HT1080 (cell line): ENCODE results near the gene TDRD7. TPM values are rescaled to one million over a fixed set of nuclear protein-coding genes. Genes with fewer than 3 reads are reported as not detected.
"Not testable (repeated sequence)": the region's sequence is repeated elsewhere in the genome, so short reads cannot be mapped to it uniquely, and the experiment has no call there.

Experiments used
- DNase-seq: peaks from one replicate; pipeline ENCODE4 v3.0.0-alpha.2; 2015; ENCODE audit warnings: low read depth
- total RNA-seq: library from RNA; depleted of rRNA; stranded (reverse); fragments of >200 nt; shearing (Covaris generic); gene quantifications from 2 replicates; pipeline ENCODE4 v1.2.3, GENCODE V29; 2014

TDRD7 gene
- total RNA-seq, 1 experiment from 2014 or later = 7.2 TPM

DNA sequence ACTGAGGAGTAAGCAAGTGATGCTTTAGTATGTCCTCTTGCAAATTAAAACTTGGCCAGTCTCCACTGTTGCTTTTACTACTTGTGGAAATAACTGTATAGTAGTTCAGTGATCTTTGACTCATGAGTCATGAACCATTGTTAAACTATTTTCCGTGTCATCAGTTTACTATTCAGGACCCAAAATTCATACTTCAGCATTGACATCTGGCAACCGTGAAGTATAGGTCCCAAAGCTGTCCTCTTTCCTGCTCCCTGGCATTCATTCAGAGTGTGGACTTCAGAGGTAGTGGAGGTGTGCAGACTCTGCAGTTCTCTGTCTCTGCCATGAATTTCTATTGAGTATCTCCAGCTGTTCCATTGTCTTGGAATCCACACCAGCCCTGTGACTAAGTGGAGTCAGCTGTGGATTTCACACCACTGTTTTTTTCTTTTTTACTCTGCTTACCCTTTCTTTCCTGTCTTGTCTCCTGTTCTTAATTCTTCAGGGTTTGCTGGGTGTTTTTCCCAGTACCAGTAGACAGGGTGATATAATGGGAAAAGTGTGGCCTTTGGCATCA, 7.5 kb downstream of the TDRD7 start:
- DNase-seq = peak; percentile 55

DNA sequence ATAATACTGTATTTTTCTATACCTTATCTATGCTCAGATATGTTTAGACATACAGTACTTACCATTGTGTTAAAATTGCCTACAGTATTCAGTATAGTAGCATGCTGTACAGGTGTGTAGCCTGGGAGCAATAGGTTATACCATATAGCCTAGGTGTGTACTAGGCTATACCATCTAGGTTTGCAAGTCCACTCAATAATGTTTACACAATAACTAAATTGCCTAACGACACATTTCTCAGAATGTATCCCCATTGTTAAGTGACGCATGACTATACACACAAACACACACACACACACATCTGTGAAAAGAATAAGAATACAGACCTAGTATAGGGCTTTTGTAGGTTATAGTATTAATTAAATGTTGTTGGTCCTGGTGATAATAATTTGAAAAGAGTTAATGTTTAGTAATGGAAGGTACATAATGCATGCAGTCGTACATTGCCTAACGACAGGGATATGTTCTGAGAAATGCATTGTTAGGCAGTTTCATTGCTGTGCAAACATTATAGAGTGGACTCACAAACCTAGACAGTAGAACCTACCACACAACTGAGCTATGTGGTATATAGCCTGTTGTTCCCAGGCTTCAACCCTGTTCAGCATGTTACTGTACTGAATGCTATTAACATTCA, 13.6 kb downstream of the TDRD7 start:
- no peak for DNase-seq

DNA sequence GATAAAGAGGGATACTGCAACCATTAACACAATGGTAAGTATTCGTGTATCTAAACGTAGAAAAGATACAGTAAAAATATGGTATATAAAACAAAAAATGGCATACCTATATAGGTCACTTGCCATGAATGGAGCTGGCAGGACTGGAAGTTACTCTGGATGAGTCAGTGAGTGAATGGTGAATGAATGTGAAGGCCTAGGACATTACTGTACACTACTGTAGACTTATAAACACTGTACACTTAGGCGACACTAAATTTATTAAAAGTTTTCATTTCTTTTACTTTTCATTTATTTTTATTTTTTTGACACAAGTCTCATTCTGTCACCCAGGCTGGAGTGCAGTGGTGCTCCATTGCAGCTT, 14.1 kb downstream of the TDRD7 start:
- DNase-seq = peak; percentile 10

DNA sequence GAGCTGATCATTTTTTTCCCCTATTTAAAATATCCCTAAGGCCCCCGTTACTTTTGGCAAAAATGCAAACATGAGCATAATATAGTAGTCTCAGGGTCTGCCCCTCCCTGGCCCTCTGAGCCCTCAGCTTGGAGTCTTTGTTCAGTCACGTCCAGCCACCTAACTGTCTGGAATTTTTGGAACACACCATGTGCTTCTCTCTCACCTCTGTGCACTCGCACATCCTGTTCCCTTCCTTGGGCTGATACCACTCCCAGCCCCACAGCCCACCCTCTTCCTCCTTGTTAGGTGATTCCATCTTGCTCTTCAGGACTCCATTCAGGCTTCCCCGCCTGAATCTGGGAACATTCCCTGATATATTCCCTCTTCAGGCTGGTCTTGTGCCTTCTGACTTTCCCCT, 16.0 kb downstream of the TDRD7 start:
- no peak for DNase-seq

DNA sequence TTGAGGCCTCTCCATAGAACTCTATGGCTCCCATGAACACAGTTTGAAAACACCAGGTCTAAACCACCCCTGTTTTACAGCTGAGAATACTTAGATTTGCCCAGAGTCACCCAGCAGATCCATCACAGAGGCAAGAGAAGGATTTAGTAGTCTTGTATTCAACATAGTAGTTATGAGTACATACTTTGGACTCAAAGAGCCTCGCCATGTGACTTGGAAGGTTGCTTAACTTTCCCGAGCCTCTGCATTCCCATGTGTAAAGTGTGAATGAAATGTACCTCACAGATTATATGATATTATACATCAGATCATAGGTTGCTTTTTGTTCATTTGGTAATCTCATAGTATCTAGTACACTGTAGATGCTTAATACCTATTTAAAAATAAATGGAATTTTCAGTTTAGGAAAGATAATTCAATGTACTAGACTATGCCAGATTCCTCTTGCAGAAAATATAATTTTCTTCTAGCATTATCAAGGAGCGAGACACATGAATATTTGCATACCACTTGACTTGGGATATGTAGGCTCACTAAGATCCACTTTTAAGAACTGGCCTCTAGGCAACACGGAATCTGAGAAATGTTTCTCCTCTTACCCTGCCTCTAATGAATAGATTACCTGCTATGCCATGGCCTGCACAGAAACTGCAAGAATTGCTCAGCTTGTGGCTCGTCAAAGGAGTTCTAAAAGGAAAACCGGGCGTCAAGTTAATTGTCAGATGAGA, 18.6 kb downstream of the TDRD7 start:
- no peak for DNase-seq

DNA sequence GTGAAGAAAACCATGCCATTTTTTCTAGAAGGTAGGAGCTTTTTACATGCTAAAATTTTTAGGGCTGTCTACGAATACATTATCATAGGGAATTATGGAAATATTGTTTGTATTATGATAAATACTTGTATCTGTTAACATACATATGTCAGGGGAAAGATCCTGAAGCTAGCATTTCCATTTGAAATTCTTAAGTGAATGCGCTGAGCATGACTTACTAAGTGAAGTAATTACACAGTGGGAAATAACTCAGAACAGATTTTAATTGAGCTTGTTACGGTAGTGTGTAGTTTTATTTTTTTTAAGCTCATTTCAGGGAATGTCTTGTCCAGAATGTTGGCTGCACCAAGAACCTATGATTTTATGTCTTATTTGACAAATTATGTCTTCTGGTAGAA, 19.1 kb downstream of the TDRD7 start:
- DNase-seq = no peak

DNA sequence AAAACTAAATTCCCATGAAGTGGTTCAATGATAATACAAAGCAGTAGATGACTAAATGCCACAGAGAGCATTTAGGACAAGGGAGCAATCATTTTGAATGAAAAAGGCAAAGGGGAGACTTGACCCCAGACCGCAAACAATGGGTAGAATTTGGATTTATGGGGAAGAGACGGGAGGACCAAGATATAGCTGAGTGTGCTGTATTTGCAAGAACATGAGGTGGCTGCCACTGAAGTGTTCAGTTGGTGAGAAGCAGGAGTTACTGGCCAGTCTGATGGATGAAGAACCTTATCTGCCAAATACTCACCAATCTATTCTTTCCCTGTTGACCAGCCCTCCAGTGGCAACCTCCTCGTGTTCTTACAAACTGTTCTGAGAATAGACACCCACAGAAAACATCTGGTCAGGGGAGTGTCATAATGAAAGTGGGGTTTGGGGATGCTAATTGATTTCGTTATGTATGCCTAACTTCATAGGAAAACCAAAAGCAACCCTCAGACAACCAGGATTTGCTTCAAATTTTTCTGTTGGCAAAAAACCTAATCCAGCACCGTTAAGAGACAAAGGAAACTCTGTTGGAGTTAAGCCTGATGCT, 19.8 kb downstream of the TDRD7 start:
- DNase-seq = no peak

DNA sequence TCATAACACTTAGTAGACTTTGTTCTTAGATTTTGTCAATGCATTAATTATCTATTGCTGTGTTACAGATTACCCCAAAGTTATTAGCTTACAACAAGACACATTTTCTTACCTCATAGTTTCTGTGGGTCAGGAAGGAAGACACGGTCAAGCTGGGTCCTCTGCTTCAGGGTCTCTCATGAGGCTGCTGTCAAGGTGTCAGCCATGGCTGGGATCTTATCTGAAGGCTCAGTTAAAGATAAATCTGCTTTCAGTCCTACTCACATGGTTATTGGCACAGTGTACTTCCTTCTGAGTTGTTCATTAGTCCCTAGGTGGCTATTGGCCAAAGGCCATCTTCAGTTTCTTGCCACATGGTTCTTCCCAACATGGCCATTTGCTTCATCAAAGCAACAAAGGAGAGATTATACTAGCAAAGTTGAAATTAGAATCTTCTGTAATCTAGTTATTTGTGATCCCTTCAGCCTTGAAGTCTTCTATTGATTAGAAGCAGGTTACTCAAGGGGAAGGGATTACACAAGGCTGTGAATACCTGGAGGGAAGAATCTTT, 25.2 kb downstream of the TDRD7 start:
- no peak for DNase-seq

DNA sequence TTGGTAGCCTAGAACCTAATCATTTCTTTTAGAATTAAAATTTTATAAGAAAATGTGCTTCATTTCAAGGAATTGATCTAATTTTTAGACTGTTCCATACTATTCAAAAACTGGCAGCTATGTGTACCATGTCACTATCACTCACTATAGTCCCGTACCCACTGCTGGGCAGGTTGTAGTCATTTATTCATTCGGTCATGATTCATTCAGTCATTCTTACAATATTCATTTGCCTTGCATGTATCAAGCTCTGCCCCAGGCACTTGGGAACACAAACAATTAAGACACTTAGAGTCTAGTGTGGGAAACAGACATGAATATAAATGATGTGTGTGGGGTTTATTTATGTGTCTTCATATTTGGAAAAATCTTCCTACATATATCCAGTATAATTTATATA, 26.4 kb downstream of the TDRD7 start:
- no peak for DNase-seq

DNA sequence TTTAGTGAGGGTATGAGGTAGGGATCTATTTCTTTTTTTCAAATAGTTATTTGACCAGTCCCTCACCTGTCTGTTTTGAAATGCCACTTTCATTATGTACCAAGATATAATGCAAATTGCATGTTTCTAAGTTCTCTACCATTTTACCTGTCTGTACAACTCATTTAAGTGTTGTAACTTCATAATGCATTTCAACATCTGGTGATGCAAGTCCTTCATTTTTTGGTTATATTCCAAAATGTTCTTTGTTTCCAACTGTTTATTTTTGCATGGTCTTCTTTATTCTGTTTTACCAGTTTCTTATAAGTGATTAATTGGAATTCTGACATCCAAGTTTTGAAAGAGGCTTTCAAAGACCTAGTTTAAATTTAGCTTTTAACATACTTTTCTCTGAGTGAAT, 26.8 kb downstream of the TDRD7 start:
- no peak for DNase-seq

DNA sequence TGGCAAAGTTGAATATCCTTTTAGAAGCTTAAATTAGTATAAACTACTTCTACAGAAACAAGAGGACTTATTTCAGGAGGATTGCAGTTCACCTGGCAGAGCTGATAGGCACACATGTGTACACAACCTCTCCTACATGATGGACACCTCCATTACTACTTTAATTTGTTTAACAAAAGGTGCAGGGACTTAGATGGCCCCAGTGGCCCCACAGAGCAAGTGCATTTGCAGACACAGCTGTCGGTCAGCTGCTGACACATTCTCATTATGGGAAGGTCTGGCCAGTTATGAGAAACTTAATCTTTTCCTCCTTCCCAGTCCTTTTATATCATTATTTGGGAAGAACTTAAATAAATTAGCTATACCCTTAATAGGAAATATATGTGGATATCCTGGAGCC, 28.3 kb downstream of the TDRD7 start:
- DNase-seq = no peak

DNA sequence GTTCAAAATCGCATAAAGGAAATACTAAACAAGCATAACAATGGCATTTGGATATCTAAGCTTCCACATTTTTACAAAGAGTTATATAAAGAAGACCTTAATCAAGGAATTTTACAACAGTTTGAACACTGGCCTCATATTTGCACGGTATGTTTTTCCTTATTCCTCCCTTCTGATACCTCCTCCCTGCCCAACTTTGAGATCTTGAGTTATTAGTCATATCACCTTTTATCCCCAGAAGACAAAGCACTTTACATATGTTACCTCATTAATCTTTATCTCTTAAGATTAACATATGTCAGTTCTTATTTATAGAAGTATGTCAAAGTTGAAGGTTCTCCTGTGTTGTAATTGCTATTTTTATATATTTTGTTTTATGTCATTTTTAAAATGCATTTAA, 29.8 kb downstream of the TDRD7 start:
- no peak for DNase-seq

DNA sequence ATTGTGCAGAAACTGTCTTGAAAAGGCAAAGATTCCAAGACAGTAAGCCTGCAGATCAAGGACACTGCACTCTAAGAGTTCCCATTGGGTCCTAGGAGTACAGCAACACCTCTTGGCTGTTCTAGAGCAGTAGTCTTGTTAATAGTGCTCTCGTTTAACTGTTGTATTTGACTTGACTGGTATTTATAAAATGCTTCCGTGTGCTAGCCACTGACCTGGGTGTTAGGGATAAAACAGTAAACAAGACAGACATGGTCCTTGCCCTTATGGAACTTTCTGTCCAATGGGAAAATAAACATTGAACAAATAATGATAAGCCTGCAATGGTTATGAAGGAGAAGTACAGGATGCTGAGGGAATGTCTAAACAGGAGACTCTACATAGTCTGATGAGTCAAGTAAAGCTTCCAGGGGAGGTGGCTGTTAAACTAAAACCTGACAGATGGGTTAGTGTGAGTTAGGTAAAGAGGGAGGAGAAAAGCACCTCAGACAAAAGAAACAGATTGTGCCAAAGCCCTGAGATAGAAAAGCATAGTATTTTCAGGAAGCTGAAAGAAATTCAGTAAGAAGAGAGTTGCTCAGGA, 33.3 kb downstream of the TDRD7 start:
- DNase-seq = no peak

DNA sequence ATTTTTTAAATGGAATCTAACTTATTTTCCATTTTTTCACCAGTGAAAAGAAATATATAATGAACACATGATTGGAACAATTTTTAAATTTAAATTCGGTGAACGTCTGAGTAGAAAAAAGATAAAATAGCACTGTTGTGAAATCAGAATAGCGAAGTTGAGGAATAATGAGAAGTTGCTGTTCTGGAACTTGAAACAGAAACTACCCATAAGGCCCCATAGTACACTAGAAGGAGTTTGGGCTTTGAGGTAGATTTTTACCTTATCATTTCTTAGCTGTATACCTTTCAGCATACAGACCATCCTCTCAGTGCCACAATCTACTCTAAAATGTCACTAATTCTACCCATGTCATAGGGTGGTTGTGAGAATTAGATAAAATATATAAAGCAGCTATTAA, 35.1 kb downstream of the TDRD7 start:
- no peak for DNase-seq

DNA sequence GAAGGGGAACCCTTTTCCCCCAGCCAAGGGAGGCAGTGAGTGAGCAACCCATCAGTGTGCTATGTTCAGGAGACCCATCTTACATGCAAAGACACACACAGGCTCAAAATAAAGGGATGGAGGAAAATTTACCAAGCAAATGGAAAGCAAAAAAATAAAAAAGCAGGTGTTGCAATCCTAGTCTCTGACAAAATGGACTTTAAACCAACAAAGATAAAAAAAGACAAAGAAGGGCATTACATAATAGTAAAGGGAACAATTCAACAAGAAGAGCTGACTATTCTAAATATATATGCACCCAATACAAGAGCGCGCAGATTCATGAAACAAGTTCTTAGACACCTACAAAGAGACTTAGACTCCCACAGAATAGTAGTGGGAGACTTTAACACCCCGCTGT, 41.7 kb downstream of the TDRD7 start:
- not testable (repeated sequence) for DNase-seq

DNA sequence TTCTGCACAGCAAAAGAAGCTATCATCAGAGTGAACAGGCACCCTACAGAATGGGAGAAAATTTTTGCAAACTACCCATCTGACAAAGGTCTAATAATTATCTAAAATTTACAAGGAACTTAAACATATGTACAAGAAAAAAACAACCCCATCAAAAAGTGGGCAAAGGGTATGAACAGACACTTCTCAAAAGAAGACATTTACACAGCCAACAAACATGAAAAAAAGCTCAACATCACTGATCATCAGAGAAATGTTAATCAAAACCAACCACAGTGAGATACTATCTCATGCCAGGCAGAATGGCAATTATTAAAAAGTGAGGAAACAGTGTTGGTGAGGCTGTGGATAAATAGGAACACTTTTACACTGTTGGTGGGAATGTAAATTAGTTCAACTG, 44.9 kb downstream of the TDRD7 start:
- DNase-seq = not testable (repeated sequence)

DNA sequence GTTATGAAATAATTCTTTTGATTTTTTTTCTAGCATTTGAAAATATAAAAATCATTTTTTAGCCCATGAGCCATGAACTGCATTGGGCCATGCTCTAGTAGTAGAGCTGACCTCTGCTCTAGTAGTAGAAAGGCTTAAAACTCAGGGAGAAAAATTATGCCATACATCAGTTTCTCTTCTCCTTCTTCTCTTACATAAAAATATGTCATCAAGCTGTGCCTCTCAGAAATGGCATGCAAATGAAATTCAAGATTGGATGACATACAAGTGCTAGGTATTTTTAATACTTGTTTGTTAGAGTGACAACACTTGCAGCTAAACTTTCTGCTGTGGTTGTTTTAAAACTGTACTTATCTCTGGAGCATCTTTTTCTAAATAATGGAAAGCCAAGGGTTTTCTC, 47.4 kb downstream of the TDRD7 start:
- no peak for DNase-seq

DNA sequence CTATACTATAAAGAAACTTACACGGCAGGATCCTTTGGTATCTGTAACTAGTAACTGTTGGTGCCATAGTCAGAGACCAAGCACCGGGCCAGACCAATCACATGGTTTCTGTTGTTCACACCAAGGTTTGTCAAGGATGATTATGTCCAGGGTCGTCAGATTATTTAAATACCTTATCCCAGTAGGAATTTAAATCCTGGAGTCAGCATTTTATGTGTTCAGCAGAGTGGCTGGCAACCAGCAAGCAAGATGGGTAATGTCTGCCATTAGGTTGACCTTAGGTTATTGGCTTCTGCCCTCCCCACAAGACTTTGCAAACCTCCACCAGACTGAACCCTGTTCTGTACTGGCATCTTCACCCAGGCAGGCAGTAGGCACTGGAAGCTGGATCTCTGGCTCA, 50.3 kb downstream of the TDRD7 start:
- DNase-seq = no peak

DNA sequence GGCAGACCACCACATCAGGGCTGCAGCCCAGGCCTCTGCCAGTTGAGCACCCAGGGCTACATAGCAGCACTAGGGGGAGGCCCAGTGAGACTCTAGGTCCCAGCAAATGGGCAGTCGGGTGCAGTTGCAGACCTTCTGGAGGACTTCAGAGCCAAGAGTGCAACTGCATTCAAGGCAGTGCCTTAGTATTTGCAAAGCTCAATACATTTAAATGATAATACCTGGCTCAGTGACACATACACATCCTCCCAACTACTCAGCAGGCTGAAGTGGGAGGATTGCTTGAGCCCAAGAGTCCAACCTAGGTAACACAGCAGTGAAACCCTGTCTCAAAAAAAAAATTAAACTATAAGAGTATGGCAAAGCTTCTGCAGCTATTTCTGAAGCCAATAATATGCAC, 51.0 kb downstream of the TDRD7 start:
- no peak for DNase-seq

DNA sequence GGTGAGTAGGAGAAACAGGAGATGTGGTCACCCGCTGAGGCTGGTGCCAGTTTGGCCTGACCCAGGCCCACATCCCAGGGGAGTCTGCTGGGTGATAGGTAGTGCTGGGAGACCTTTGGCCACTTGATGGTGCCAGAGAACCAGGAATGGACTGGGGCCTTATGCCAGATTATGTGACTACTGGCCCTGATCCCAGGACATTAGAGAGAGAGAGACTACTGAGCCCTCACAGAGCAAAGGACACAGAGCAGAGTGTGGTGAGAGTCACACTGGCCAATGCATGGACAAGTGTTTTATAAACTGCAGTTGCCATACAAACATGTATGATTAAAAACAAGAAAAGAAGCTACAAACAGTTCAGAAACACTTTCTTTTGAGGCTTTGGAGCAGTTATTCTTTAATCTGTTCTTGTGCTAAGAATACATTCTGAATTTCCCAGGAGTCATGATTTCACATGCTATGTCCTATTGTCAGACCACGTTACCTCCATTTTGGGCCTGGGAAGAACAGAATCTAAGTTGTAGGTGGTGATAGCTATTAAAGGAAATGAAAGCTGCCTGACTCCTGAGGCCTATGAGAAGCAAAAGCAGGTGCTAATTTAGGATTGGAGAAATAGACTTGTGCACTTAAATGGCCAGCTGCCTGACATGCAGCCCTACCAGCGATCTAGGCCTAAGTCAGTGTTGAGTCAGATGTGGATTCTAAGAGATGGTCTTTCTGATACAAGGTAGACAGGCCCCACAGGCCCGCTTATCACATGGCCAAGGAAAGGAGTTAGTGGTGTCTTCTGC, 57.0 kb downstream of the TDRD7 start:
- peak; percentile 70 for DNase-seq

DNA sequence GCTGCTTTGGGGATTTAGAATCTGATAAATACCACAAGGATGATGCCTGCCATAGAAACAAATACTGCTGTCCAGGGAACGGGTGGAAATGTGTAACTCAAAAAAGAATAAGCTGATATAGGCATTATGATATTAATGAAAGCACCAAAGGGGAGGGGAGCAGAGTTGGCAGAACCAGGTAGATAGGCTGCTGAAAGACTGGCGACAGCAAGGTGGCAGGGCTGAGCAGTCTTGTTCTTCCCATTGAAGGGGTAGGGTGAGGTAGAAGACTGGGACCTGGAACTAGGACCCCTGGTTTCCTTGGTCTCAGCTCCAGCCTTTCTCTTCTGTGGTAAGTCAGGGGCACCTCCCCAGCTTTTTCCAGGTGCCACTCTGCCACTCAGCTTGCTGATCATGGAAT, 58.2 kb downstream of the TDRD7 start:
- DNase-seq = no peak
